ENCODE measurements around the gene TIMM23. TPM values are rescaled to one million over a fixed set of nuclear protein-coding genes. Genes with fewer than 3 reads are reported as not detected.

TIMM23 gene
- total RNA-seq, 3 donors from 2014 or later, result 55.4 to 60.7 (median 57.1) TPM

DNA sequence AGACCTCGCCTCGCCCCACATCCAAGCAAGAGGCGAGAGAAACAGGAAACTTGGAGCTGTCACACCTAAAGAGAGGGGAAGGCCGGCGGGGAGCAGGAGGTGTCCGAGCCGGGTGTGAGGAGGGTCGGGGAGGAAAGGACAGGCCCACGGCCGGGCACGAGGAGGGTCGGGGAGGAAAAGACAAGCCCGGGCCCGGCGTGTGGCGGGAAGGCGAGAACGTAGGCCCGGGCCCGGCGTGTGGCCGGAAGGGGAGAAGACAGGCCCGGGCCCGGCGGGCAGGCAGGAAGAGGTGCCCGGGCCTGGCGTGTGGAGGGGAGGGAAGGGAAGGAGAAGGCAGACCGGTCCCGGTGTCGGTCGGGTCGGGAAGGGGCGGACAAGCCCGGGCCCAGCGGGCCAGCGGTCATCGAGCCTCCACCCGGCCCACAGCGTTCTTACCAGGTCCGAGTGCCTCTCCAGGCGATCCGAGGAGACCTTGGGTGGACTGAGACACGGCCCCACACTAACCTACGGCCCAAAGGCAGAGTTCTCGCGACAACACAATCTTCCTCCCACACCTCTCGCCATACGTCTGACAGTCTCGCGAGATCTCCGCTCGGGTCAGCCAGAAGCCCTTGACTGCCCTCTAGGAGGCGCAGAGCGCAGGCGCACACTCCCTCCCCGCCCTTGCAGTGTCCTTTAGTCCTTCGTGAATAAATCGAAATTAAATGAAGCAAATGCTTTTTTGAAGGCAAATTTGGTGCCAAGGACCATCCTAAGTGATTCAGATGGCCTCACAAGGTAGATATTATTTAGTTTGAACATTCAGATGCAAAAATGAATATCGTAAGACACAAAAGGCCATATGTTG is 58.0 kb downstream of the TIMM23 start, which contains the start of gene NCOA4:
Gene NCOA4 (minus strand): TSS at position 533 of the 847 bp plus-strand sequence. CDS start 13,943 bp downstream, outside the sequence.
- Histone ChIP-seq H3K27me3 (no peaks in the 10 kb centered on the region), H3K9me3 (no peaks in the 10 kb centered on the region), H3K27ac (peak within 1 kb of the TSS; percentile 92 to 95), H3K4me1 (peaks cover 0 to 11% of the 10 kb centered on the region in 2 donors), H3K36me3 (no peaks in the 10 kb centered on the region), H3K4me3 (peak within 1 kb of the TSS; percentile 65 to 87 (median 65))
- peak; percentile 93 to 98 for DNase-seq (ENCODE audit: low spot score in 2 of 2)
- TF ChIP-seq POLR2AphosphoS5 (IDR thresholded peaks at IDR 0.05) (peak; percentile 72 to 79 (median 79)), POLR2A (IDR thresholded peaks at IDR 0.05) (no peak)
- TF ChIP-seq, protein P1, sequence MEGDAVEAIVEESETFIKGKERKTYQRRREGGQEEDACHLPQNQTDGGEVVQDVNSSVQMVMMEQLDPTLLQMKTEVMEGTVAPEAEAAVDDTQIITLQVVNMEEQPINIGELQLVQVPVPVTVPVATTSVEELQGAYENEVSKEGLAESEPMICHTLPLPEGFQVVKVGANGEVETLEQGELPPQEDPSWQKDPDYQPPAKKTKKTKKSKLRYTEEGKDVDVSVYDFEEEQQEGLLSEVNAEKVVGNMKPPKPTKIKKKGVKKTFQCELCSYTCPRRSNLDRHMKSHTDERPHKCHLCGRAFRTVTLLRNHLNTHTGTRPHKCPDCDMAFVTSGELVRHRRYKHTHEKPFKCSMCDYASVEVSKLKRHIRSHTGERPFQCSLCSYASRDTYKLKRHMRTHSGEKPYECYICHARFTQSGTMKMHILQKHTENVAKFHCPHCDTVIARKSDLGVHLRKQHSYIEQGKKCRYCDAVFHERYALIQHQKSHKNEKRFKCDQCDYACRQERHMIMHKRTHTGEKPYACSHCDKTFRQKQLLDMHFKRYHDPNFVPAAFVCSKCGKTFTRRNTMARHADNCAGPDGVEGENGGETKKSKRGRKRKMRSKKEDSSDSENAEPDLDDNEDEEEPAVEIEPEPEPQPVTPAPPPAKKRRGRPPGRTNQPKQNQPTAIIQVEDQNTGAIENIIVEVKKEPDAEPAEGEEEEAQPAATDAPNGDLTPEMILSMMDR (IDR thresholded peaks at IDR 0.05), result peak; percentile 65 to 74 (median 67)
- intact Hi-C loops (cut with DNase I; ENCODE audit: low total_unique reads), result no loop called here

DNA sequence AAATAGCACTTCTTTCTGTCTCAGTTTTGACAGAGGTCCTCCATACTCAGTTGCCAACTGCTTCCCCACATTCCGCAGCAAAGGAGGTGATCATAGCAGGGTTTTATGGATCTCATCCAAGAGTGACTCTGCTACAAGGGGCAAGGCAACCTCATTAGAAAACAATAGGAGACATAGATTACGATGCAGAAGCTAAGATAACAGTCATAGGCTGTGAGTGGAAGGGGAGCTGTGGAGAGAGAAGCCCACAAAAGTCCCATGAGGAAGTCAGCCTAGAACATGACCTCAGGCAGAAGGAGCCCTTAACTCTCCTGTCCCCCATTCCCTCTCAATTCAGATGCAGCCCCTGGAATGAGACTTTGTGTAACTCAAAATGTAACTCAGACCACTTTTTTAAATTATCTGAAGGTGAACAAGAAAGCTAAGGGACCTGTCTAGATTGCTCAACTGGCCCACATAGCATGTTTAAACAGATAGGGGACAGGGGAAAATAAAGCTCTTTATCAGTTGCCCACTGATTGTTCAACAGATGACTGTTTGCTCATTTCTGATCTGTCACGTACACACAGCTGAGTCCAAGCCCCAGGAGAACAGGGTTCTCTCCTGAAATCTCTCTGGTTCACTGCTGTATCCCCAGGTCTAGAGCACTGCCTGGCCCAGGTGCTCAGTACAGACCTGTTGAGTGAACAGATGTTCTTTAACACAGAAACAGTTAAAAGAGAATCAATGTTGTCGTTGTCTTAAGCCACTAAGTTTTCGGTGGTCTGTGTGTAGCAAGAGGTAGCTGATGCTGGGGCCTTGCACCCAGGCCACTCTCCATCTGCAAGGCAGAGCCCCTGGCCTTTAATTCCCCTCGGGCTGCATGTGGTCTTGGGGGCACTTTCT is 59.6 kb downstream of the TIMM23 start:
- no peaks in the 10 kb centered on the region for H3K9me3 ChIP-seq
- no peak overlapping the region for H3K4me3 ChIP-seq
- peaks cover 0 to 11% of the 10 kb centered on the region in 2 donors for H3K4me1 ChIP-seq
- no peaks in the 10 kb centered on the region for H3K36me3 ChIP-seq
- H3K27ac ChIP-seq, result no peak overlapping the region
- no peaks in the 10 kb centered on the region for H3K27me3 ChIP-seq
- no peak for DNase-seq (ENCODE audit: low spot score in 2 of 2)
- TF ChIP-seq, protein P1 (IDR thresholded peaks at IDR 0.05), result no peak
- TF ChIP-seq POLR2AphosphoS5 (IDR thresholded peaks at IDR 0.05) (no peak), POLR2A (IDR thresholded peaks at IDR 0.05) (no peak)
- intact Hi-C loops (cut with DNase I; ENCODE audit: low total_unique reads), result no loop called here

GRCh38 chr10:46033602-46034011 is 61.3 kb downstream of the TIMM23 start:
- Histone ChIP-seq H3K4me3 (no peak overlapping the region), H3K9me3 (no peaks in the 10 kb centered on the region), H3K27ac (peak overlapping the region; percentile 57 to 73), H3K27me3 (no peaks in the 10 kb centered on the region), H3K36me3 (no peaks in the 10 kb centered on the region), H3K4me1 (peaks cover 0 to 2% of the 10 kb centered on the region in 2 donors)
- peak in 1 of 2 donors; percentile 61 for DNase-seq (ENCODE audit: low spot score in 2 of 2)
- TF ChIP-seq POLR2AphosphoS5 (IDR thresholded peaks at IDR 0.05) (no peak), POLR2A (IDR thresholded peaks at IDR 0.05) (no peak)
- TF ChIP-seq, protein P1 (IDR thresholded peaks at IDR 0.05), result no peak
- intact Hi-C loops (cut with DNase I; ENCODE audit: low total_unique reads), result no loop called here

- no peaks in the 10 kb centered on the region for H3K9me3 ChIP-seq
- TF ChIP-seq POLR2AphosphoS5 (IDR thresholded peaks at IDR 0.05), result no peak
- TF ChIP-seq, protein P1 (IDR thresholded peaks at IDR 0.05), result no peak
- DNase-seq (ENCODE audit: low spot score in 2 of 2), result no peak
- H3K4me1 ChIP-seq, result no peaks in the 10 kb centered on the region
- no peak overlapping the region for H3K27ac ChIP-seq
- no peaks in the 10 kb centered on the region for H3K27me3 ChIP-seq
- H3K36me3 ChIP-seq, result no peaks in the 10 kb centered on the region
- intact Hi-C loops (cut with DNase I; ENCODE audit: low total_unique reads), result no loop called here
- no peak overlapping the region for H3K4me3 ChIP-seq
Observed at GRCh38 chr10:46035923-46036849, 63.9 kb downstream of the TIMM23 start.
